HG02840 (cell line): Measurements from ENCODE around the gene GRAMD2B.

Source experiments
- ATAC-seq: cut with Tn5 transposase; IDR thresholded peaks from one replicate; pipeline ENCODE4 v1.9.1; 2021; ENCODE audit warnings: mild to moderate bottlenecking, moderate library complexity, moderate number of reproducible peaks; ENCODE audit not compliant: unreplicated experiment, low FRiP score

Gene GRAMD2B

DNA sequence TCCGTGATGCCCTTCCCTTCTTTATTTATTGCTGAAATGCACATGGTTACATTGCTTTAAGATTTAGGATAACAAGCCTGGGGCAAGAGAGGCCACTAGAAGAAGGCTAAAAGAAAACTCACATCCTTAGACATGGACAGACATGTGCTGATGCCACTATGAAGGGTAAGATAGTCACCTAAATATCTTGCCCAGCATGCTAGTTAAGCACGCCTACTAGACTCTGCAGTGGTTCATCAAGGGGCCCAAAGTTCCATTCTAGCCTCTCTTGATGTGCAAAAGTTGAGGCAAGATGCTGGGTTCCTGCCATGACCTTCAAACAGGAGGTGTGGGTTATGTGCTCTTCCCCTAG is 49.3 kb downstream of the GRAMD2B start:
- ATAC-seq, result no peak

DNA sequence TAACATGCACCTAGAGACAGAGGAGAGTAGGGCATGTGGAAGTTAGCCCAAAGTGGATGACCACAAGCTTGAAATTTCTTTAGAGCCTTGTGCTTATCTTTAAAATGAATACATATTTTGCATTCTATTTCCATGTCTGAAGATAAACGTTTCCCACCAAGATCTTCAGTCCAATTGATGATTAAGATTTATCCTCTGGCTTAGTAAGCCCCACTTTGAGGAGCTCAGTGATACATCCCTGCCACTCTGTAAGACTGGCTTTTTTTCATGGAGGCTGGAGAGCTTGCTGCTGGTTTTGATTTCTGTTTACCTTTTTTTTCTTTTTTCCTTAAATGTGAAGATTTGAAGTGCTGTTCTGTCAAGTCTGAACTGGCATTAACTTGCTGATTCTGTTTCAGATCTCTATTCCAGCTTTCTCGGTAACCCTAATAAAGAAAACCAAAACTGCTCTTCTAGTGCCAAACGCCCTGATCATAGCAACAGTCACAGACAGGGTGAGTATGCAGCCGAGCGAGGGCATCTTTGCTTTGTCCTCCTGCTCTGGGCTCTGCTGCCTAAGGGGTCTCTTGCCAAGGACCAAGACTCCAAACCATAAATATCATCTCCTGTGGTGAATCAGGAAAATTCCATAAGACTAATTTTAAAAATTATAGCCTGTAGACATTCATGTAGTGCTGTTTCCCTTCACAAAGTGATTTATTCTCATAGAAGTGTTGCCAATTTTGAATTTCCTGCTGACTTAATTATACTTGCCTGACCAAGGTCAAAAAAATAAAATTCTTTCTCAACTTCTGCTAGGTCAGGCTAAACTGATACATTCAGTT is 54.3 kb downstream of the GRAMD2B start:
- no peak for ATAC-seq

DNA sequence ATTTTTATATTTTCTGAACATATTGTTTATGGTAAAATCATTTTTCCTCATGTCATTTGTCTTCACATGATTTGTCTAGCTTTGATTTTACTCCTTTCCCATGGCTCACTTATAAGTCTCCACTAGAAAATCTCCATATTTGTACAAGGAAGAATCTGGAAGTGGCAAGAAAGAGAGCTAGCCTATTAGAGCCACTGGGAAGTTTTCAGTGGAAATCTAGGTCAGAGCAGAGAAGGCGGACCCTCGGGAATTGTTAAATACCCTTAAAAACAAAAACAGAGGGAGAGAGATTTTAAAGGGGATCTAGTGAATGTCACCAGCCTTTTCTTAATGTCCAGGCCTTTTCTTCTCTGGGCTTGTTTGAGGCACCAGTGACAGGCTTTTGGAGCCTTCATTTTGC is 56.6 kb downstream of the GRAMD2B start:
- no peak for ATAC-seq

DNA sequence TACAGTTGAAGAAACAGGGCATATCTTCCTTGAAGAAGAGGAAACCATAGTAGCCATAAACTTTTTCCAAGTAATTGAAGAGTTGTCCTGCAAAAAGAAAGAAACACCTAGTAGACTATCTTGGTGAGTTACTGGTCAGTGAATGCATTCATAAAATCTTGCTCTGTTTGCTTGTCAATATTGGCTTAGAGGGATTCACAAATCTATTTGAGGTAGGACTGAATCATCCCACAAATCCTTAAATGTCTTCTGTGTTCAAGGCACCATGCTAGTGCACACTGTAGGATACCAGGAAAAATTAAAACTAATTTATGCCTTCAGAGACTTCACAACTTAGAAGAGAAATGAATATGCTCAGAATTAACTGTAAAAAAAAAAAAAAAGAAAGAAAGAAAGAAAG is 57.6 kb downstream of the GRAMD2B start:
- ATAC-seq, result no peak

DNA sequence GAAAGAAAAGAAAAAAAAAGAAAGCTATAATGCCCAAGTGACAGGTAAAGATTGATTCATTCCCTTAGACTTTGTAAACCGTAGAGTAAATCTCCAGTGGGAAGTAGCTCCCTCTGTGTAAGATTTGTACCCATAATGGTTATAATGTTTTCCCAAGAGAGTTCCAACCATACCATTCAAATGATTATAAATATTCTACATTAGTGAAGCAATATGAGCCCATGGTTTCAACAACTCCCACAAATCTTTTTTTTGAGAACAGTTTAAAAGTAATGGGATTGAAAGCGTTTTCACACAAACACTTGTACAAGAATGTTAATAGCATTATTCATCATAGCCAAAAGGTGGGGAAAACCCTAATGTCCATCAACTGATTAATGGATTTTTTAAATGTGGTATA is 58.0 kb downstream of the GRAMD2B start:
- ATAC-seq, result no peak

DNA sequence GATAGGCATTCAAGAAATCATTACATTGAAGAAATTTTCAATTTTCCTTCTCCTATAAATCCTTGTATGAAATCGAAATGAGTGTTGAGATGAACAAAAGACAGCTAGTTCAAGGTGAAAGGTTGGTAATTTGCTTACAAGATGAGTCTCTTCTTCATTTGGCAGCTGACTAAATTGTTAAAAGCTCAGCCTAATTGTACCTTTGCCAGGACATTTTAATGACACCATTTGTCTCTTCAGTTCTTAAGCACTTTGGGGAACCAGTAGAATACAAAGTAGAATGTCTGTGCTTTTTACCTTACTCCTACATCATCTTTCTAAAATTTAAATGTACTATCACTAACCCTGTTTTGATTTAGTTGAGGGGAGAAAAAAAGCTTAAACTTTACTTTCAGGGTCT is 59.4 kb downstream of the GRAMD2B start:
- no peak for ATAC-seq

DNA sequence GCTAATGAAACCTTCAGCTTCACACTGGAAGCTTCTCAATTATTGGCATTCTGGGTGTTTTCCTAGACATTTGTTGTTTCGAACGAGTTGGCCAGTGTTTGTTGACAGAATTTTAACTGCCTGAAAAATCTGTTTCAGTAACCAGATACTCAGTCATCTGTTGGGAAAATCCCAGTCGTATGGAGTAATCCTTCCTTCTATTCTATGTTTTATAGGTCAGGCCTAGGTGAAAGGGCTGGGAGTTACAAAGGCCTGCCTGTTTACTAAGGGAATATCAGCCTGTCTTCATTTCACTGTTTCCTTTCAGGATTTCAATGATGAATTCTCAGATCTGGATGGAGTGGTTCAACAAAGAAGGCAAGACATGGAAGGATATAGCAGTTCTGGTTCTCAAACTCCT is 59.9 kb downstream of the GRAMD2B start:
- no peak for ATAC-seq

DNA sequence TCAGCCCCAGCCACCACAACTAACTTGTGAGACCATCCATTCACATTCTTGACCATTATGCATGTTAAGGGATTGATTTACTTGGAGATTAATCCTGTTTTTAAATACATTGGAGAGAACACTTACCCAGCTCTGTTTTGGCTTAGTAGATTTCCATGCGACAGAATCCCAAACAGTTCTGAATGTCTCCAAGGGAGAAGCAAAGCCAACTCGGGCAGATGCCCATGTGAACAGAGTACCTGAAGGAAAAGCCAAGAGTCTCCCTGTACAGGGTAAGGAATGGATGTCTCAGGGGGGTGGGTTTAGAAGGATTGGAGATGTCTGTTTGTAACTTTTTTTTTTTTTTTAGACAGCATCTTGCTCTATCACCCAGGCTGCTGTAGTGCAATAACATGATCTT is 61.0 kb downstream of the GRAMD2B start:
- ATAC-seq, result no peak

DNA sequence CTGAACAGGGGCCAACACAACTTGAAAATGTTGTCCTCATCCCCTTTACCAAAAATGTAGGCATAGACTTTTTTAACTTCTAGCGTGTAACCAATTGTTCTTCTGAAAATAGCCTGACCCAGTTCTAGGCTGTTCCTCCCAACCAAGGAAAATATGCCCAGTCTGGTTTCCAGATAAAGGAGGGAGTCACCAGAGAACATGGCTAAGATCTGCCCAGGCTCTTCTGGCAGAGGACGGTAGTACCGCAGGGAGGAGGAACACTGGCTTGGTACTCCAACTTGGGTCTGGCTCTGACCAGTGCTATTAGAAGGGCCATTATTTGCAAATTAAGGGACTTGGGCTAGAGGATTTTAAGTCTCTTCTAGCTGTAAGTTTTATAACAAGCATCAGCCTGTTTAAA is 63.1 kb downstream of the GRAMD2B start:
- no peak for ATAC-seq

DNA sequence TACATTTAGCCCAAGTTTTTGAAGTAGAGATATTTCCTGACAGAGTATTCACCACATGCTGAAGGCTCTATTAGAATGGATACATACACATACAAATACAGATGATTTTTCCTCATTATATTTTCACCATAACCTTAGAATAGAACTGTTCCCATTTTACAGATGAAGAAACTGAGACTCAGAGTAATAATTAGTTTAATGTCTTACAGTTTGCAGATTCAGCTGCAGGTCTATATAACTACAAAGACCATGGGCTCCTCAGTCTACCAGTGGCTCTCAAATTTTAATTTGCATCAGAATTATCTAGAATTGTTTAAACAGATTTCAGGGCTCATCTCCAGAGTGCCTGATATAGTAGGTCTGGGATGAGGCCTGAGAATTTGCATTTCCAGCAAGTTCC is 64.4 kb downstream of the GRAMD2B start:
- no peak for ATAC-seq

DNA sequence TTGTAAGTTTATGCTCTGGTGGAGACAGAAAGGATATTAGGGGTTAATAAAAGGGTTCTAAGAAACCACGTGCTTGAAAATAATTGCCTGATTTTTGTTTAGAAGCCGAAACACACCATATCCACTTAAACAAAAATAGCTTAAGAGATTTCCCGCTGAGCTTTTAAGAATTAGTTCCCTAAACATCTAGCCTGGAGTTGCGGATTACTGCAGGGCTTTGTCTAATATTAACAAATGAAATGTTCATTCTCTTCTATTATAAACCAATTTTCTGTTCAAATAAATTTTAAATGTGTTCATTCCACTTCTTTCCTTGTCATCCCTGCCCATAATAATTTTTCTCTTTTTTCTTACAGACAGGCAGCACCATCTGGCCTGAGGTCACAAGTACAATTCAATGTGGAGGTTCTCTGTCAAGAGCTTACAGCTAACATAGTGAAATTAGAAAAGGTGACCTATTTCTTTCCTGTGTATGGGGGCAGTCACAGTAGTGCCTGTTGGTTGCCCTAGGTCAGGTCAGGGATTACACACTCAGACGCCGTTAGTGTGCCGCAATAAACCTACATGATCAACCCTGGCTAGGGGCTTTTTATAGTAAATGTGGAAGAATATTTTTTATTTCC is 65.3 kb downstream of the GRAMD2B start:
- ATAC-seq, result no peak

DNA sequence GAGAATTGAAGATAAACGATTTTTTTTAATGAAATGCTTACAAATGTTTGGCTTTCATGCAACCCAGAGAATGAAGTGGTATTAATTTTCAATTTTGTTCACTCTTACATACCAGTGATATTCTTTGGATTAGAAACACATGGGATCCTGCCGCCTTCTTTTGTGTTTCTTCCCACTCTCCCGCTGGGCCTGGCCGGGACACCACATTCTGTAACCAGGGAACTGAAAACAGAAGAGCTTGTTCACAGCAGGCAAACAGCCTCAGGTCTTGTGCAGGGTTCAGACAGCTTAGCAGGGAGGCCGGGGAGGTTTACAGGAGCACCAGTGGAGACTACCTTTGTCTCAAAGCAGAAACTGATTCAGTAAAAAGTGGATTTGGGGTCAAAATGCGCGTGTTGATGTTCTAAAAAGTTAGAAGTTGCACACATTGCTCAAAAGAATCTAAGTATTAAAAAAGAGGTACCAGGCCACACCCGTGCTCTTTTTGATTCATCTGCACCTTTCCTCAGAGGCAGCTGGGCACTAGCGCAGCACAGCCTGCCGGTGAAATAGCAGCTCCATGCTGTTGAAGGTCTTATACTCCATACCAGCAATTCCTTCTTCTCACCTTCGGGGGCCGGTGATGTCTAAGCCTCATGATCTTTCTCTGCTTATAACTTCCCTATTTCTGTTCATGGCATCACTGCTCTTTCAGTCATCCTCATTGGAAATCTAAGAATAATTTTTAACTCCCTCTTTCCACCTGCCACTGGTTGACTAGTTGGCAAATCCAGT is 67.1 kb downstream of the GRAMD2B start:
- no peak for ATAC-seq

DNA sequence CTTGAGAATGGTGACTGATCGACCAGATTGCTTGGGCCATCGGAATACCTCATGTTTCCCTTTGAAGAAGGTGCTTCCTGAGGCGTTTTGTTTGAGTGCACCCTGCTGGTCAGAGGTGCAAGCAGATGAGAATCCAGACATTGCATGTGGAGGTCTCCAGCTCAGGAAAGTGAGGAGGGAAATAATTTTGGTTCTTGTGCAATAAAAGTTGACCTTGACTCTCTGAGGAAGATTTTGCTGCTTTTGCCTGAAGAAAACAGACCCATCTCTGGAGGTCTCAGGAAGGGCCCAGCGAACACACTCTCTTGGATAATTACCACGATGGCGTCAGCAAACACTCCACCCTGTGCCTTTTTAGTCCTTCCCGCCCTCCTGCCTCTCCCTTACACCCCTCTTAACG is 69.7 kb downstream of the GRAMD2B start:
- no peak for ATAC-seq

DNA sequence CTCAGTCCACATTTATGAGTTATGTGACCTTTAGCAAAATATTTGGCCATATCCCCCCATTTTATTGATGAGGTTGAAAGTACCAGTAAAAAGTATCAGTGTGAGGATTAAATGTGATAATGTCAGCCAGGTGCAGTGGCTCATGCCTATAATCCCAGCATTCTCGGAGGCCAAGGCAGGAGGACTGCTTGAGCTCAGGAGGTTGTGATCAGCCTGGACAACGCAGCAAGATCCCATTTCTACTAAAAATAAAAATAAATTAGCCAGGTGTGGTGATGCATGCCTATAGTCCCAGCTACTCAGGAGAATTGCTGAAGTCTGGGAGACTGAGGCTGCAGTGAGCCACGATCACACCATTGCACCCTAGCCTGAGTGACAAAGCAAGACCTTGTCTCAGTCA is 71.2 kb downstream of the GRAMD2B start:
- ATAC-seq, result no peak

DNA sequence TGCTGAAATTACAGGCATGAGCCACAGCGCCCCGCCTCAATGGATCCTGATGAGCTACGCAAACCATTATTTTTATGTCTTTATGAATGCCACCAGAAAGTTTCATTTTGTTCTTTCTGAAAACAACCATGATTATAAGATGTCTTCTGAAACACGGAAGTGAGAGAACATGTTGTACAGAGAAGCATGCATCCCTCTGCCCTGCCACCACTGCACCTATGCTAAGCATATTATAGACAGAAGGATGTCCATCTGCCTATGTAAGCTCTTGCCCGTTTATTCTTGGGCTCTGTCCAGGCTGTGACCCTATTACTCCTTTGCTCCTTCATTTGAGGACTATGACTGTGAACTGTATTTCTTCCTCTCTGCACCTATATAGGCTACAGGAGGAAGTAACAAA is 74.3 kb downstream of the GRAMD2B start:
- no peak for ATAC-seq

DNA sequence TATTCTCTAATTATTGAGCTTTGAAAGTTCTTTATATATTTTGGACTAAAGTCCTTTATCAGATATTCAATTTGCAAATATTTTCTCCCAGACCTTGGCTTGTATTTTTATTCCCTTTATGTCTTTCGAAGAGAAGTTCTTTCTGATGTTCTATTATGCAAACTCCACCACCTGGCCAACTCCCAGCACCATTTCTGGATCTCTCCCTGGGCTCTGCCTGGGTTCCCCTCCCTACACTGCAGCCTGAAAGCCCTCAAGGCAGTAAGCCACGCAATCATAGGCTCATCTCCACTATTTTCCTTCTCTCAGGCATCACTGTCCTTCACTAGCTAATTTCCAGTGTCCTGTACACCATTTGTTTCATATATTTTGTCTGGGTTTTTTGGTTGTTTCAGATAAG is 76.1 kb downstream of the GRAMD2B start:
- no peak for ATAC-seq

DNA sequence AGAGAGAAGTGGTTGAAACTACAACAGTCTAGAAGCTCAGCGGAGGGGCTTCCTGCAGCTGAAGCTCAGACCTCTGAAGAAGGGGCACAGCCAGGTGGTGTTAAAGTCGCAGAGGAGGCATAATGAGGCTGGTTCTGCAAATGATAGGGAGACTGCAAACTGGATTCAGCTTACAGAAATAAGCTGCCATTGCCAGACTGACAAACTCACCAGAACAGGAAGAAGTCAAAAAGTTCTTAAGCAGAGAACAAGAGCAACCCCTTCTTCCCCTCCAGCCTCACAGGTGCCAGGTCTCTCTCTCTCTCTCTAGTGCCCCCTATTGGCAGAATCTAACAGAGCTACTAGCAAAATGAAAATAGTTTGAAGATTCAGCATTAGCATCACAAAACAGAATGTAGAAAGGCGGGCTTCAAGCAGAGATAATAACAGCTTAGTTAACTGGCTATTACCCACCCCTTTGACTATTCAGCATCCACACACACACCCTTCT is 76.7 kb downstream of the GRAMD2B start:
- ATAC-seq, result no peak

DNA sequence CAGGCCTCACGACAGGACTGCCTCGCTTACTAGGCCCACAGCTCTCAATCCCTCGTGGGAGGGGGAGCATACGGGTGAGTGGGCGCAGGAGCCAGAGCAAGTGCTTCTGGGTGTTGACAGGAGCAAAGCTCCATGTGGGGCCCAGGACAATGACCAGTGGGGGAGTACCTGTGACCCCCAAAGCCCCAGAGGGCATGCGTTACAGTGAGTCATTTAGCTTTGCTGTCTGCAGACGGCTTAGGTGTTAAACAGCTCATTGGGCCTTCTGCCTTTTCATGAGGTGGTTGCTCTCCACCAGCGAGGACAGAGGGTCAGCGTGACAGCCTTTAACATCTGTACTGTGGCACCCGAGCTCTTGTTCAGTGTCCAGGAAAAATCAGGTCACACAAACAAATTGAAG is 78.2 kb downstream of the GRAMD2B start:
- ATAC-seq, result no peak

DNA sequence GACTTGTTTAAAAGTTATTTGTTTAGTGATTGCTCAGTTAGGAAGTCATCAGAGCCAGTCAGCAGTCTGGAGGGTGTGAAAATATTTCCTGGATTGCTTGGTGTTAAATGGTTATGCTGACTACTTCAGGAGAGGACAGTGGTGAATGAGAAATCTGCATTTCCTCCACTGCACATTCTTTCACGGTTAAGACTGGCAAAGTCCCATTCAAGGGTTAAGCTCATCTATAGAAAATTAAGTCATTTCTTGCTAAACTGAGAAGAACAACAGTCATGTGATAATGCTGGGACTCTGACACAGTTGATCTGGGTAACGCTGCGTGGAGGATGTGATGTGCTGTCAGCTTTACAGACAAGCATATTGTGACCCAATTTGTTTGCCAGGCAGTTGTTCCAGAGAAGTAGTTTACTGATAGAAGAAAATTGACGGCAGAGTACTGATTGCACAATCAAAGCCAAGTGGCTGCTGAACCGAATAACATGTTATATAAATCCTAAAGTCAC is 80.4 kb downstream of the GRAMD2B start:
- ATAC-seq, result no peak

DNA sequence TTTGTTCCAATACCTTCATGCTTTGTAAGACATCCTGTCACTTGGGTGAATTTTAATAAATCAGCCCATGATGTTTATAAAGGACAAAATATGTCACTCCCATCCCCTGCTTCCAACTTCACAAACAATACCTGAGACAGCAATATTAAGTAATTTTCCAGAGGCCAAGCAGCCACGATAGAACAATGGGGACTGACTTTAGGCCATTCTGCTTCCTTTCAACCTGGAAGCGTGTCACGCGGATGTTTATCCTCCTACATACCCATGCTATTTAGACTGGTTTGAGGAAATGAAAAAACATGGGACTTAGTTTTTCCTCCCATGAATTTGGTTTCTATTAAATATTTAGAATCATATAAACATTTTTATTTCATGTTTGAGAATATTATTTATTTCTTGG is 82.9 kb downstream of the GRAMD2B start:
- no peak for ATAC-seq

DNA sequence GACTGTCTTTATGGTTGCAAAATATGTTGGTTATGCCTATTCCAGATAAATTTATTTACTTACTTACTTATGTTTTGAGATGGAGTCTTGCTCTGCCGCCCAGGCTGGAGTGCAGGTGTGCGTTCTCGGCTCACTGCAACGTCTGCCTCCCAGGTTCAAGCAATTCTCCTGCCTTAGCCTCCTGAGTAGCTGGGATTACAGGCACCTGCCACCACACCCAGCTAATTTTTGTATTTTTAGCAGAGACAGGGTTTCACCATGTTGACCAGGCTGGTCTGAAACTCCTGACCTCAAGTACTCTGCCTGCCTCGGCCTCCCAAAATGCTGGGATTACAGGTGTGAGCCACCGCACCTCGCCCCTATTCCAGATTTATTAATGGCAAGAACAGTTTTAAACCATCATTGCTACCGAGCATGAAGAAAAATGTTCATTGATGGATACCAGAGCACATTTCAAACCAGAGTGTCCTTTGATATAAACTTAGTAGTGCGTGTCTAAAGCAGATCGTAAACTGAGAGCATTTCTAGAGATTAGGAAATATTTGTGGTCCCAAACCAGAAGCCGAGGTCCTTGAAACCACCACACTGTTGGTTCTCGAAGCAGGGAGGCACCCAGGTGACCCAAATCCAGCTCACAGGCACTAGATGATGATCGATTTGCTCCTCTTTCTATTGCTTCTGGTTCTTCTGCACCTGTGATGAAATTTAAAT is 85.2 kb downstream of the GRAMD2B start:
- no peak for ATAC-seq
